GM13977 (cell line): ENCODE measurements around the gene LBX2.

ENCODE experiments used
- DNase-seq: peaks from one replicate; pipeline ENCODE4 v3.0.0; 2012; ENCODE audit warnings: low spot score
- CTCF ChIP-seq: IDR thresholded peaks from 2 replicates; pipeline ENCODE4 v1.5.1; 2012; ENCODE audit warnings: mild to moderate bottlenecking, control low read depth; ENCODE audit not compliant: insufficient read depth; ENCODE audit errors: extremely low read depth, missing control alignments
- in situ Hi-C: fragments of 300-500 bp; cut with MboI; formaldehyde crosslinking; loops from one replicate; pipeline ENCODE4 v1.12.0; 2022; ENCODE audit warnings: low sequenced_read_pairs, low pct_unique_long_range_greater_than_20kb, mixed read lengths, inconsistent platforms; ENCODE audit not compliant: unreplicated experiment

LBX2 gene

GRCh38 chr2:74526649-74527230 lies 27.3 kb upstream of the LBX2 start:
- no peak for TF ChIP-seq CTCF

GRCh38 chr2:74525717-74526648 lies 26.6 kb upstream of the LBX2 start, which contains the start of gene DQX1:
TSS of gene DQX1 (minus strand) at chr2:74526231. CDS start at chr2:74525729, 502 bp downstream.
- DNase-seq = peak; percentile 75
- TF ChIP-seq CTCF = no peak
- in situ Hi-C loops = no loop called here

More at GRCh38 chr2:74526649-74527230, 27.3 kb upstream of the LBX2 start:
- in situ Hi-C loops = no loop called here
- no peak for DNase-seq

GRCh38 chr2:74524955-74525716 lies 25.7 kb upstream of the LBX2 start:
- no peak for DNase-seq
- TF ChIP-seq CTCF = no peak
- in situ Hi-C loops = no loop called here

- in situ Hi-C loops = no loop called here
- no peak for DNase-seq
- no peak for TF ChIP-seq CTCF
Measured at GRCh38 chr2:74524005-74524404, 24.6 kb upstream of the LBX2 start.

GRCh38 chr2:74522516-74522915 lies 23.1 kb upstream of the LBX2 start:
- no peak for TF ChIP-seq CTCF
- DNase-seq = no peak
- in situ Hi-C loops = no loop called here

- no peak for TF ChIP-seq CTCF
- in situ Hi-C loops = no loop called here
- no peak for DNase-seq
Measured at GRCh38 chr2:74516650-74517049, 17.2 kb upstream of the LBX2 start.
